H9 (cell line): Measurements from ENCODE around the gene TCHH. TPM values are rescaled to one million over a fixed set of nuclear protein-coding genes. Genes with fewer than 3 reads are reported as not detected.

Experiments used
- DNase-seq: peaks from one replicate; pipeline ENCODE4 v3.0.0-alpha.2; 2017
- H2AFZ ChIP-seq: one replicate; pipeline ENCODE4 v1.6.1; 2013; ENCODE audit warnings: mild to moderate bottlenecking, low read length, control low read depth, moderate library complexity
- H2AK5ac ChIP-seq: 2 replicates; pipeline ENCODE4 v1.6.1; 2013; ENCODE audit warnings: low read length, control low read depth, mixed read lengths; ENCODE audit not compliant: insufficient read length
- H2BK120ac ChIP-seq: one replicate; pipeline ENCODE4 v1.6.1; 2013; ENCODE audit warnings: low read depth, mild to moderate bottlenecking, low read length, control low read depth, inconsistent platforms; ENCODE audit not compliant: poor library complexity, severe bottlenecking
- H2BK12ac ChIP-seq: 2 replicates; pipeline ENCODE4 v1.6.1; 2013; ENCODE audit warnings: low read length, control low read depth, mixed read lengths, low read depth; ENCODE audit not compliant: insufficient read length
- H2BK15ac ChIP-seq: 2 replicates; pipeline ENCODE4 v1.6.1; 2013; ENCODE audit warnings: low read depth, low read length, control low read depth
- H2BK20ac ChIP-seq: one replicate; pipeline ENCODE4 v1.6.1; 2013; ENCODE audit warnings: low read depth, mild to moderate bottlenecking, low read length, control low read depth, inconsistent platforms; ENCODE audit not compliant: poor library complexity, severe bottlenecking
- H2BK5ac ChIP-seq: 2 replicates; pipeline ENCODE4 v1.6.1; 2013; ENCODE audit warnings: low read length, control low read depth, mixed read lengths; ENCODE audit not compliant: insufficient read length
- H3K14ac ChIP-seq: 2 replicates; pipeline ENCODE4 v1.6.1; 2013; ENCODE audit warnings: low read length, control low read depth; ENCODE audit not compliant: insufficient read depth
- H3K18ac ChIP-seq: 2 replicates; pipeline ENCODE4 v1.6.1; 2013; ENCODE audit warnings: low read depth, mild to moderate bottlenecking, mixed read lengths, low read length, control low read depth; ENCODE audit not compliant: insufficient read length
- H3K23ac ChIP-seq: 2 replicates; pipeline ENCODE4 v1.6.1; 2013; ENCODE audit warnings: low read length, control low read depth, mixed read lengths, low read depth; ENCODE audit not compliant: insufficient read length
- H3K23me2 ChIP-seq: 2 replicates; pipeline ENCODE4 v1.6.1; 2013; ENCODE audit warnings: low read depth, mild to moderate bottlenecking, mixed read lengths, low read length, control low read depth; ENCODE audit not compliant: insufficient read length, poor library complexity, severe bottlenecking
- H3K27ac ChIP-seq: 2 replicates; pipeline ENCODE4 v1.5.1; 2013; ENCODE audit warnings: low read length, control low read depth, mixed read lengths, low read depth; ENCODE audit not compliant: insufficient read length
- H3K27me3 ChIP-seq: 2 replicates; pipeline ENCODE4 v1.6.1; 2013; ENCODE audit warnings: low read length, control low read depth, inconsistent platforms; ENCODE audit not compliant: insufficient read depth
- H3K4ac ChIP-seq: 2 replicates; pipeline ENCODE4 v1.6.1; 2013; ENCODE audit warnings: low read depth, mild to moderate bottlenecking, control low read depth, inconsistent platforms, low read length, moderate library complexity
- H3K4me1 ChIP-seq: 2 replicates; pipeline ENCODE4 v1.6.1; 2013; ENCODE audit warnings: low read length, control low read depth, inconsistent platforms; ENCODE audit not compliant: insufficient read depth
- H3K4me2 ChIP-seq: 2 replicates; pipeline ENCODE4 v1.6.1; 2013; ENCODE audit warnings: low read length, control low read depth, mixed read lengths; ENCODE audit not compliant: insufficient read length, insufficient read depth
- H3K56ac ChIP-seq: 2 replicates; pipeline ENCODE4 v1.6.1; 2013; ENCODE audit warnings: low read depth, mild to moderate bottlenecking, mixed read lengths, low read length, control low read depth; ENCODE audit not compliant: insufficient read length
- H3K79me1 ChIP-seq: 2 replicates; pipeline ENCODE4 v1.6.1; 2013; ENCODE audit warnings: low read depth, mild to moderate bottlenecking, moderate library complexity, low read length, control low read depth, inconsistent platforms; ENCODE audit not compliant: insufficient read depth, poor library complexity, severe bottlenecking
- H3K79me2 ChIP-seq: 2 replicates; pipeline ENCODE4 v1.6.1; 2013; ENCODE audit warnings: low read length, control low read depth, inconsistent platforms; ENCODE audit not compliant: insufficient read depth
- H3K9ac ChIP-seq: 2 replicates; pipeline ENCODE4 v1.6.1; 2013; ENCODE audit warnings: low read length, control low read depth, mixed read lengths; ENCODE audit not compliant: insufficient read length; ENCODE audit errors: extremely low read depth
- H3K9me3 ChIP-seq: one replicate; pipeline ENCODE4 v1.6.1; 2013; ENCODE audit warnings: low read depth, low read length, inconsistent platforms; ENCODE audit not compliant: control insufficient read depth
- H3T11ph ChIP-seq: one replicate; pipeline ENCODE4 v1.6.1; 2013; ENCODE audit warnings: mild to moderate bottlenecking, low read length, control low read depth, inconsistent platforms
- H4K20me1 ChIP-seq: one replicate; pipeline ENCODE4 v1.6.1; 2013; ENCODE audit not compliant: control insufficient read depth, insufficient read length, insufficient read depth
- H4K5ac ChIP-seq: 2 replicates; pipeline ENCODE4 v1.6.1; 2013; ENCODE audit warnings: low read depth, mild to moderate bottlenecking, mixed read lengths, low read length, control low read depth; ENCODE audit not compliant: insufficient read length
- H4K8ac ChIP-seq: replicated peaks from 2 replicates; pipeline ENCODE4 v1.6.1; 2013; ENCODE audit warnings: low read length, control low read depth, mixed read lengths, low read depth; ENCODE audit not compliant: insufficient read length
- H4K91ac ChIP-seq: 2 replicates; pipeline ENCODE4 v1.6.1; 2013; ENCODE audit warnings: low read depth, mild to moderate bottlenecking, moderate library complexity, mixed read lengths, low read length, control low read depth; ENCODE audit not compliant: insufficient read length
- H3K27ac Mint-ChIP-seq, 3 experiments: 2 replicates in 2 of 3; 3 replicates in 1 of 3; pipeline ENCODE4 v1.8.0; 2020 to 2021; ENCODE audit warnings: mixed read lengths in 3 of 3, mild to moderate bottlenecking in 1 of 3, moderate library complexity in 1 of 3
- H3K27me3 Mint-ChIP-seq: 2 replicates; pipeline ENCODE4 v1.8.0; 2021; ENCODE audit warnings: low read depth, mild to moderate bottlenecking, moderate library complexity, mixed read lengths
- H3K36me3 Mint-ChIP-seq, 3 experiments: 2 replicates in 2 of 3; 3 replicates in 1 of 3; pipeline ENCODE4 v1.8.0; 2020 to 2021; ENCODE audit warnings: low read depth in 3 of 3, mixed read lengths in 3 of 3; ENCODE audit not compliant: insufficient read depth in 1 of 3
- H3K4me1 Mint-ChIP-seq, 2 experiments: 2 replicates each; pipeline ENCODE4 v1.8.0; 2020; ENCODE audit warnings: mixed read lengths in 2 of 2
- H3K4me3 Mint-ChIP-seq, 2 experiments: 2 replicates in 1 of 2; 3 replicates in 1 of 2; pipeline ENCODE4 v1.8.0; 2020 to 2021; ENCODE audit warnings: mild to moderate bottlenecking in 2 of 2, mixed read lengths in 2 of 2, moderate library complexity in 1 of 2
- H3K9me3 Mint-ChIP-seq, 2 experiments: 2 replicates in 1 of 2; 3 replicates in 1 of 2; pipeline ENCODE4 v1.8.0; 2020; ENCODE audit warnings: mild to moderate bottlenecking in 2 of 2, mixed read lengths in 2 of 2, moderate library complexity in 1 of 2
- CTCF ChIP-seq: fragments of 200-600 bp; sonication (generic); conservative IDR thresholded peaks from 3 replicates; pipeline ENCODE4 v1.8.0; 2021; ENCODE audit warnings: antibody characterized with exemption, mild to moderate bottlenecking
- WGBS: extraction: QIAGEN DNeasy Blood & Tissue Kit; methylation state at CpG from one replicate; pipeline ENCODE4 v1.1.7; 2013; ENCODE audit warnings: missing lambda C conversion rate, low lambda C conversion rate, mixed read lengths; ENCODE audit not compliant: insufficient read length; ENCODE audit errors: extremely low coverage; 5-methylcytosine and 5-hydroxymethylcytosine counted together
- total RNA-seq: library from RNA; stranded (reverse); gene quantifications from 2 replicates; pipeline ENCODE4 v1.2.1, GENCODE V29; 2021

The TCHH gene
- total RNA-seq, 1 experiment from 2014 or later: not detected

- H4K91ac ChIP-seq: no peak overlapping the region
- H4K20me1 ChIP-seq: no peaks in the 10 kb centered on the region
- no peak for TF ChIP-seq CTCF
- no peaks in the 10 kb centered on the region for H3K4me1 ChIP-seq
- no peak overlapping the region for H2AK5ac ChIP-seq
- H3K23me2 ChIP-seq: peaks cover 3% of the 10 kb centered on the region
- Mint-ChIP-seq H3K36me3 (peaks cover 0 to 12% (median 3%) of the 10 kb centered on the region in 3 experiments; a peak in 4 of 7 replicates), H3K4me3 (peak overlapping the region in 1 of 2 experiments; percentile 18), H3K4me1 (no peaks in the 10 kb centered on the region), H3K27me3 (peaks cover 6% of the 10 kb centered on the region), H3K9me3 (peaks cover 8 to 25% of the 10 kb centered on the region in 2 experiments), H3K27ac (no peak overlapping the region)
- H3K79me1 ChIP-seq: no peaks in the 10 kb centered on the region
- no peak overlapping the region for H2AFZ ChIP-seq
- H3K56ac ChIP-seq: no peak overlapping the region
- no peak overlapping the region for H2BK120ac ChIP-seq
- DNase-seq: peak; percentile 50
- no peaks in the 10 kb centered on the region for H3K79me2 ChIP-seq
- H3K9ac ChIP-seq: no peak overlapping the region
- H3K27me3 ChIP-seq: peaks cover 63% of the 10 kb centered on the region
- H3K4me2 ChIP-seq: peak overlapping the region; percentile 3
- H3T11ph ChIP-seq: no peak overlapping the region
- WGBS: no CpG with 5 or more reads among the region's 67 CpGs
- no peak overlapping the region for H3K14ac ChIP-seq
- no peak overlapping the region for H3K18ac ChIP-seq
- no peak overlapping the region for H3K23ac ChIP-seq
- no peak overlapping the region for H3K4ac ChIP-seq
- H2BK20ac ChIP-seq: no peak overlapping the region
- H2BK15ac ChIP-seq: no peak overlapping the region
- no peak overlapping the region for H4K5ac ChIP-seq
- no peak overlapping the region for H4K8ac ChIP-seq
- no peak overlapping the region for H2BK12ac ChIP-seq
- H3K9me3 ChIP-seq: no peaks in the 10 kb centered on the region
- no peak overlapping the region for H3K27ac ChIP-seq
- no peak overlapping the region for H2BK5ac ChIP-seq
Observed at GRCh38 chr1:152107984-152108881, 7.0 kb downstream of the TCHH start.
